Naive thymus-derived CD4-positive, alpha-beta T cell (primary cell): Measurements from ENCODE around the gene AEBP1. TPM values are rescaled to one million over a fixed set of nuclear protein-coding genes. Genes with fewer than 3 reads are reported as not detected.

Source experiments
- ATAC-seq: fragments of 150-1000 bp; cut with Tn5 transposase; 2 replicates; pipeline ENCODE4 v1.10.0; 2021; ENCODE audit warnings: mild to moderate bottlenecking, moderate library complexity
- CTCF ChIA-PET: fragments of 350-600 bp; sonication (Branson Sonifier 250); formaldehyde crosslinking; loops from one replicate; lab custom pipeline; 2021; ENCODE audit warnings: antibody characterized with exemption; lab: Charles Lee
- POLR2A ChIA-PET: fragments of 350-600 bp; sonication (Branson Sonifier 250); formaldehyde crosslinking; loops from one replicate; lab custom pipeline; 2021; ENCODE audit warnings: antibody characterized with exemption, inconsistent platforms; lab: Charles Lee
- DNase-seq, 9 donors: peaks; one replicate each; pipeline versions ENCODE4 v3.0.0 to v3.0.0-alpha.2; 2020 to 2022; ENCODE audit warnings: mixed read lengths in 1 of 9
- H3K27ac ChIP-seq: one replicate; pipeline ENCODE4 v1.7.0; 2013; ENCODE audit warnings: mild to moderate bottlenecking, low read depth, low read length, moderate library complexity
- H3K27me3 ChIP-seq, 2 donors: one replicate each; pipeline ENCODE4 v1.7.0; 2013; ENCODE audit warnings: low read length in 2 of 2, mild to moderate bottlenecking in 2 of 2, moderate library complexity in 2 of 2; ENCODE audit not compliant: control insufficient read depth in 2 of 2, insufficient read depth in 2 of 2
- H3K36me3 ChIP-seq, 3 experiments: 1 replicate in 2 of 3; 2 replicates in 1 of 3; pipeline ENCODE4 v1.7.0; 2013; ENCODE audit warnings: low read length in 3 of 3, mild to moderate bottlenecking in 3 of 3, moderate library complexity in 1 of 3; ENCODE audit not compliant: insufficient read depth in 3 of 3, control insufficient read depth in 2 of 3
- H3K4me1 ChIP-seq, 2 donors: one replicate each; pipeline ENCODE4 v1.7.0; 2013; ENCODE audit warnings: low read length in 2 of 2, mild to moderate bottlenecking in 2 of 2, moderate library complexity in 1 of 2; ENCODE audit not compliant: control insufficient read depth in 2 of 2, insufficient read depth in 2 of 2
- H3K4me3 ChIP-seq: 2 replicates; pipeline ENCODE4 v1.7.0; 2013; ENCODE audit warnings: mild to moderate bottlenecking, low read length
- H3K9me3 ChIP-seq, 3 experiments: 1 replicate in 2 of 3; 2 replicates in 1 of 3; pipeline ENCODE4 v1.7.0; 2013; ENCODE audit warnings: low read length in 3 of 3; ENCODE audit not compliant: control insufficient read depth in 2 of 3
- H3K27ac Mint-ChIP-seq, 9 donors: one replicate each; pipeline ENCODE4 v1.8.0; 2020 to 2022; ENCODE audit warnings: mixed read lengths in 9 of 9, mild to moderate bottlenecking in 8 of 9, moderate library complexity in 5 of 9, inconsistent platforms in 2 of 9
- H3K27me3 Mint-ChIP-seq, 5 donors: one replicate each; pipeline ENCODE4 v1.8.0; 2021 to 2022; ENCODE audit warnings: mixed read lengths in 5 of 5, mild to moderate bottlenecking in 1 of 5
- H3K36me3 Mint-ChIP-seq, 5 donors: one replicate each; pipeline ENCODE4 v1.8.0; 2020 to 2022; ENCODE audit warnings: mixed read lengths in 5 of 5, mild to moderate bottlenecking in 3 of 5, inconsistent platforms in 1 of 5
- H3K4me1 Mint-ChIP-seq, 7 donors: one replicate each; pipeline ENCODE4 v1.8.0; 2020 to 2022; ENCODE audit warnings: mixed read lengths in 7 of 7, mild to moderate bottlenecking in 3 of 7, inconsistent platforms in 1 of 7
- H3K4me3 Mint-ChIP-seq, 10 donors: one replicate each; pipeline ENCODE4 v1.8.0; 2020 to 2022; ENCODE audit warnings: mild to moderate bottlenecking in 10 of 10, mixed read lengths in 10 of 10, moderate library complexity in 6 of 10, inconsistent platforms in 2 of 10
- H3K9me3 Mint-ChIP-seq, 11 donors: one replicate each; pipeline ENCODE4 v1.8.0; 2020 to 2022; ENCODE audit warnings: mixed read lengths in 11 of 11, mild to moderate bottlenecking in 4 of 11, inconsistent platforms in 1 of 11, moderate library complexity in 1 of 11
- intact Hi-C, 2 donors: fragments of 100-400 bp; cut with micrococcal nuclease; formaldehyde crosslinking; loops; one replicate each; pipeline ENCODE4 v1.15.1; 2023
- polyA plus RNA-seq, 2 donors: library from polyadenylated mRNA; unstranded; fragments of 300-500 nt; fragmentation: Illumina TruSeq; gene quantifications; one replicate each; pipeline ENCODE4 v1.2.3, GENCODE V29; 2021
- total RNA-seq, 6 experiments: library from RNA in 5 of 6; stranded (reverse) in 5 of 6; gene quantifications; 1 replicate in 5 of 6; 2 replicates in 1 of 6; pipeline ENCODE4 v1.2.3 and lab custom pipeline; 2021 to 2026

Gene AEBP1
- total and polyA plus RNA-seq, 7 experiments from 2014 or later: 3.0 to 33.1 (median 13.5) TPM

DNA sequence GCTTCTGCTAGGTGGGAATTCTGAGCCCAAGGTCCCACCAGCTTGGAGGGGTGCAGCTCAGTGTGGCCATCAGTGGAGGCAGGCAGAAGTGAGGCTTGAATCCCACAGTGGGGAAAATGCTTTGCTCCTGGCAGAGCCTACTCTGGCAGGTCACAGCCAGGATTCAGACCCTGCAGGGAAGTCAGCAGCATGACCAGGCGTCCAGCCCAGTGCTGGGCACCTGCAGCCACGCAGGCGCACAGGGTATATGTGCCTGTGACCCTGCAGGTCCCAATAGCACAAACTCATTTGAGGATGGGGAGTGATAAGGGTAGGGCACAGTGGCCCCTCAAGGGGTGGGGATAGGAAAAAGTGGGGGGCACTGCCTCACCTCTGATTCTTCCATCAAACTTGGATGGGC lies 8.4 kb upstream of the AEBP1 start:
- Mint-ChIP-seq H3K4me3 (no peak overlapping the region), H3K36me3 (no peaks in the 10 kb centered on the region)

DNA sequence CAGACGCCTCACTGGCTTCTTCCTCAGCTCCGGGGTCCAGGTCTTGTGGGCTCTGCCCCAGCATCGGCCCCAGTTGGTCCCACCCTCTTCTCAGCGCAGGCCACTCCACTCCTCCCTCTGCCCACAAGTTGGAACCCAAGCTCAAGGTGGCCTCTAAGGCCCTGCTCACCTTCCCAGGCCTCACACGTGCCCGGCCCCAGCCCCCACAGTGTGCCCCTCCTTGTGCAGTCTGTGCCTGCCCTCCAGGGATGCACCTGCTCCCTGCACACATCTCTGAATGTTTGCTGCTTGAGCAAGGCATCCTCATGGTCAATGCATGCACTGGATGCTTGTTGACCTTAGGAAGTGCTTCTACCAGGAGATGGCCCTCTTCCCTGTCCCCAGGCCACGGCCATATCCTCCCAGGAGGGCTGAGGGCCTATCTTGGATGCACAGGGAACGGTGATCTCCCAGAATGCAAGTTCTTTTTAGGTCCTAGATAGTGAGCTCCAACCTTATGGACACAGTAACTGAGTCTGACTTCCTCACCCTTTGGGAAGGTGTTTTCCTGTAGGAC lies 7.7 kb upstream of the AEBP1 start:
- no peak for ATAC-seq
- Mint-ChIP-seq H3K9me3 (no peaks in the 10 kb centered on the region), H3K4me3 (no peak overlapping the region), H3K27me3 (no peaks in the 10 kb centered on the region), H3K36me3 (no peaks in the 10 kb centered on the region), H3K4me1 (peaks cover 0 to 20% (median 0%) of the 10 kb centered on the region in 7 donors), H3K27ac (no peak overlapping the region)
- POLR2A ChIA-PET: no interaction called here
- CTCF ChIA-PET: no interaction called here
- DNase-seq: no peak
- Histone ChIP-seq H3K4me3 (no peak overlapping the region), H3K36me3 (no peaks in the 10 kb centered on the region), H3K4me1 (no peaks in the 10 kb centered on the region), H3K27me3 (no peaks in the 10 kb centered on the region), H3K27ac (no peak overlapping the region), H3K9me3 (no peaks in the 10 kb centered on the region)
- intact Hi-C loops: no loop called here

More for the DNA sequence above, 8.4 kb upstream of the AEBP1 start:
- Histone ChIP-seq H3K9me3 (no peaks in the 10 kb centered on the region), H3K27me3 (no peaks in the 10 kb centered on the region), H3K36me3 (no peaks in the 10 kb centered on the region), H3K4me3 (no peak overlapping the region), H3K27ac (no peak overlapping the region), H3K4me1 (no peaks in the 10 kb centered on the region)
- ChIA-PET CTCF (no interaction called here), POLR2A (no interaction called here)
- ATAC-seq: no peak
- H3K27me3 Mint-ChIP-seq: no peaks in the 10 kb centered on the region
- peaks cover 0 to 20% (median 0%) of the 10 kb centered on the region in 7 donors for H3K4me1 Mint-ChIP-seq
- no peak for DNase-seq
- H3K9me3 Mint-ChIP-seq: no peaks in the 10 kb centered on the region
- intact Hi-C loops: no loop called here
- no peak overlapping the region for H3K27ac Mint-ChIP-seq

DNA sequence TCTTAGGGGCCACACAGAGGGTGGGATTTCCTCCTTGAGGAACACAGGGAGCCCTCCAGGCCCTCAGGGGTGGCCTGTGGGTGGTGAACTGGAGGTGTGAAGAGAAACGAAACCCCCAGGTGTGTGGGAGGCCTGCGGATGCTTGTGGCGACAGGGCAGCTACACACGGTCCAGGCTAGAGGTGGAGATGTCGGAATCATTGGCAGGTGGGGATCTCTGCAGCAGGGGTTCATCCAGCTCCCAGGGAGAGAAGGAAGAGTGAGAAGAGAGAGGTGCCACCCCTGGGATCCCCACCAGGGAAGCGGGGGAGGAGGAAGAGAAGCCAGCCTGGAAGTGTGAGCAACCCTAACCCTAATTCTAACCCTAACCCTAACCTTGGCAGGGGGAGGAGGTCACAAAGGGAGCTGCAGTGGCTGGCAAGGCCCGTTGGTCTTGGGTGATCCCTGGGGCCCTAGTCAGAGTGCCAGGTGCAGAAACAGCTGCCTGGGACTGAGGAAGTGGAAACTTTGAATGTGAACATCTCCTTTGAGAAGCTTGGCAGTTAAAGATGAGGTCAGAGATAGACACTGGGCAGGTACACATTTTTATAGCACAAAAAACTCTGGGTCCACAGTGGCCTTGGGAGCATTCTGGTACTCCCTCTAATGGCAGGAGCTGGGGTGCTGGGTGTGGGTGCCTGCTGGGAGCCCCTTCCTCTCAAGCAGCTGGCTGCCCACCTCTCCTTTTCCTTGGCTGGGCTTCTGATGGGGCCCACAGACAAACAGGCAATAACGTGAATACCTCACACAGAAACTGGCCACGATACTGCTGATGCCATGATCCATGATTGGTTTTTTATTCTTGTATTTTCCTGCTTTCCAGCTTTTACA lies 6.8 kb upstream of the AEBP1 start:
- Histone ChIP-seq H3K9me3 (no peaks in the 10 kb centered on the region), H3K36me3 (no peaks in the 10 kb centered on the region), H3K27me3 (no peaks in the 10 kb centered on the region), H3K4me1 (no peaks in the 10 kb centered on the region), H3K27ac (no peak overlapping the region), H3K4me3 (no peak overlapping the region)
- CTCF ChIA-PET: no interaction called here
- H3K27ac Mint-ChIP-seq: peak overlapping the region in 3 of 9 donors; percentile 46 to 59 (median 49)
- H3K4me3 Mint-ChIP-seq: no peak overlapping the region
- H3K4me1 Mint-ChIP-seq: peaks cover 0 to 20% (median 2%) of the 10 kb centered on the region in 7 donors
- no peaks in the 10 kb centered on the region for H3K9me3 Mint-ChIP-seq
- H3K27me3 Mint-ChIP-seq: peaks cover 0 to 2% (median 0%) of the 10 kb centered on the region in 5 donors
- intact Hi-C loops: no loop called here
- H3K36me3 Mint-ChIP-seq: no peaks in the 10 kb centered on the region
- peak; percentile 29 for ATAC-seq
- POLR2A ChIA-PET: interaction anchor here (1.1 kb wide), 1 partner anchor 34 kb away, joined by 3 read pairs; no protein-coding TSS in a partner anchor
- no peak for DNase-seq

DNA sequence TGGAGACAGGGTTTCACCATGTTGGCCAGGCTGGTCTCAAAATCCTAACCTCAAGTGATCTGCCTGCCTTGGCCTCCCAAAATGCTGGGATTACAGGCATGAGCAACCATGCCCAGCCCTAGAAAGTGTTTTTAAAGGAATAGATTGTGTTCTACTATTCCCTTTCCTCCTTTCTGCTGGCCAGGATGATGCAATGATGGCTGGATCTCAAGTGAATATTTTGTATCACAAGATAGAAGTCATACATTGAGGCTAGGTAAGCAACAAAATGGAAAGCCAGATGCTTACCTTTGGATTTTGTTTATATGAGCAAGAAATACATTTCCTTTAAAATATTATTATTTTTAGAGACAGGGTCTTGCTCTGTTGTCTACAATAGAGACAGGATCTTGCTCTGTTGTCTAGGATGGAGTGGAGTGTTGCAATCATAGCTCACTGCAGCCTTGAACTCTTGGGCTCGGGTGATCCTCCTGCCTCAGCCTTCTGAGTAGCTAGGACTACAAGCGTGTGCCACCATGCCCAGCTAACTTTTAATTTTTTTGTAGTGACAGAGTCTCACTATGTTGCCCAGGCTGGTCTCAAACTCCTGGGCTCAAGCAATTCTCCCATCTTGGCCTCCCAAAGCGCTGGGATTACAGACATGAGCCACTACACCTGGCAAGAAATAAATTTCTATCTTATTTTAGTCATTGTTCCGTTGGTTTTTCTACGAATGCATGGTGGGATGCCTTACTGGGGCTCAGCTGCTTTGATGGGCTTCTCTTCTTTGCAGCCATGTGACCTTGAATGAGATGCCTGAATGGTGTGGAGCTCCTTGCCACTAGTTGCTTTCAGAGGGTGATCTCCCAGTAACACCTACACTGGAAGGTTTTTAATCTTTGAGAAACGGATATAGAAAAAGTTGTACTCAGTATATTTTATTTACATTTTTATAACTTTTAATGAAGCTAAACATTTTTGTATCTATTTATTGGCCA lies 5.8 kb upstream of the AEBP1 start:
- H3K4me3 Mint-ChIP-seq: no peak overlapping the region
- no peak overlapping the region for H3K27ac Mint-ChIP-seq
- H3K27ac ChIP-seq: no peak overlapping the region
- no peaks in the 10 kb centered on the region for H3K36me3 ChIP-seq
- CTCF ChIA-PET: no interaction called here
- peaks cover 0 to 9% (median 0%) of the 10 kb centered on the region in 5 donors for H3K27me3 Mint-ChIP-seq
- peaks cover 0 to 18% (median 7%) of the 10 kb centered on the region in 7 donors for H3K4me1 Mint-ChIP-seq
- intact Hi-C loops: no loop called here
- no peak for ATAC-seq
- H3K36me3 Mint-ChIP-seq: no peaks in the 10 kb centered on the region
- no peak overlapping the region for H3K4me3 ChIP-seq
- no peaks in the 10 kb centered on the region for H3K4me1 ChIP-seq
- POLR2A ChIA-PET: interaction anchor here (1.1 kb wide), 2 partner anchors 30 to 33 kb away, joined by 3 read pairs; no protein-coding TSS in a partner anchor
- no peaks in the 10 kb centered on the region for H3K9me3 ChIP-seq
- no peaks in the 10 kb centered on the region for H3K9me3 Mint-ChIP-seq
- H3K27me3 ChIP-seq: no peaks in the 10 kb centered on the region
- DNase-seq: no peak

DNA sequence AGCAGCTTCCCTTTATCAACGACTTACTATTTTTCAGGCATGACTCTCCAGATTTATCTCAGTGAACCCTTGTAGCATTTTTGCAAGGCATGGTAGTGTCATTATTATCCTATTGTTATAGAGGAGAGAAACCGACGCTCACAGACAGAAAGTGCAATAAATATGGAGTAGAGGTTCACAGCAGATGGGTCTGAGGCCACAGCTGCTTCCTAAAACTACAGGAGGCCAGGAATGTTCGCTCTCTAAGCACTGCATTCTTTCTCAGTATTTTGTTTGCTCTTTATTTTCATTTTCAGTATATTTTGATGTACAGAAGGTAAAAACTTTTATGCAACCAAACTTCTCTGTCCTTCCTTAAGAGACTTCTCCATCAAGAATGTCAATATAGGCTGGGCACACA lies 4.5 kb upstream of the AEBP1 start:
- H3K27me3 Mint-ChIP-seq: peaks cover 0 to 13% (median 0%) of the 10 kb centered on the region in 5 donors

More for the DNA sequence above, 4.5 kb upstream of the AEBP1 start:
- Histone ChIP-seq H3K4me3 (no peak overlapping the region), H3K27me3 (no peaks in the 10 kb centered on the region), H3K36me3 (no peaks in the 10 kb centered on the region), H3K4me1 (no peaks in the 10 kb centered on the region), H3K9me3 (no peaks in the 10 kb centered on the region), H3K27ac (no peak overlapping the region)
- no peaks in the 10 kb centered on the region for H3K36me3 Mint-ChIP-seq
- H3K27ac Mint-ChIP-seq: no peak overlapping the region
- DNase-seq: no peak
- ChIA-PET POLR2A (interaction anchor here (0.7 kb wide), 1 partner anchor 13 kb away, joined by 3 read pairs; no protein-coding TSS in a partner anchor), CTCF (no interaction called here)
- H3K4me3 Mint-ChIP-seq: peak overlapping the region in 1 of 10 donors; percentile 45
- intact Hi-C loops: no loop called here
- H3K4me1 Mint-ChIP-seq: peaks cover 0 to 17% (median 9%) of the 10 kb centered on the region in 7 donors
- ATAC-seq: no peak
- H3K9me3 Mint-ChIP-seq: no peaks in the 10 kb centered on the region
